NCI-H2107 treated with DMSO at 0.1 percent for 48 hours (cell line): ENCODE measurements around the gene A3GALT2.
A peak's percentile ranks its signal among the peaks of the same experiment; 100 is the strongest.

Source experiments
- DNase-seq: peaks from one replicate; lab custom pipeline; 2025; ENCODE audit not compliant: unreplicated experiment; lab: John Stamatoyannopoulos, UW

A3GALT2 gene

GRCh38 chr1:33320619-33321165, at the start of gene A3GALT2:
A3GALT2 (minus strand) TSS chr1:33321098; CDS start chr1:33321098, 0 bp downstream.
- DNase-seq = no peak

GRCh38 chr1:33370301-33370700, 49.4 kb upstream of the A3GALT2 start:
- no peak for DNase-seq

- DNase-seq = no peak
Observed at GRCh38 chr1:33369764-33370163, 48.9 kb upstream of the A3GALT2 start.

- DNase-seq = no peak
Observed at GRCh38 chr1:33369081-33369480, 48.2 kb upstream of the A3GALT2 start.

- DNase-seq = no peak
Observed at GRCh38 chr1:33368431-33368830, 47.5 kb upstream of the A3GALT2 start.

GRCh38 chr1:33367485-33368405, 46.8 kb upstream of the A3GALT2 start:
- peak; percentile 30 for DNase-seq

GRCh38 chr1:33366762-33367484, 46.0 kb upstream of the A3GALT2 start:
- DNase-seq = no peak

- DNase-seq = no peak
Observed at GRCh38 chr1:33365560-33365997, 44.7 kb upstream of the A3GALT2 start.

GRCh38 chr1:33364565-33364918, 43.6 kb upstream of the A3GALT2 start:
- peak; percentile 97 for DNase-seq

- no peak for DNase-seq
Observed at GRCh38 chr1:33363470-33363861, 42.6 kb upstream of the A3GALT2 start.

GRCh38 chr1:33363021-33363420, 42.1 kb upstream of the A3GALT2 start:
- no peak for DNase-seq

GRCh38 chr1:33361532-33362235, 40.8 kb upstream of the A3GALT2 start:
- DNase-seq = no peak

- no peak for DNase-seq
Observed at GRCh38 chr1:33360367-33360766, 39.5 kb upstream of the A3GALT2 start.

- DNase-seq = no peak
Observed at GRCh38 chr1:33359931-33360330, 39.0 kb upstream of the A3GALT2 start.

GRCh38 chr1:33358795-33359503, 38.1 kb upstream of the A3GALT2 start:
- DNase-seq = no peak

- DNase-seq = no peak
Observed at GRCh38 chr1:33358114-33358794, 37.4 kb upstream of the A3GALT2 start.

- no peak for DNase-seq
Observed at GRCh38 chr1:33357099-33357498, 36.2 kb upstream of the A3GALT2 start.

- no peak for DNase-seq
Observed at GRCh38 chr1:33354707-33355316, 33.9 kb upstream of the A3GALT2 start.

GRCh38 chr1:33353531-33353930, 32.6 kb upstream of the A3GALT2 start:
- no peak for DNase-seq

GRCh38 chr1:33351281-33351660, 30.4 kb upstream of the A3GALT2 start:
- no peak for DNase-seq
